Dendritic cell treated with granulocyte-macrophage colony-stimulating factor and Interleukin-4, amounts not matched to agents 40 ng/mL and 50 ng/mL, for 4 days (primary cell): ENCODE measurements around the gene HNRNPLL.

Source experiments
- H3K27ac Mint-ChIP-seq: one replicate; pipeline ENCODE4 v1.8.0; 2022; ENCODE audit warnings: mild to moderate bottlenecking, mixed read lengths
- H3K27me3 Mint-ChIP-seq: one replicate; pipeline ENCODE4 v1.8.0; 2022; ENCODE audit warnings: mild to moderate bottlenecking, mixed read lengths
- H3K36me3 Mint-ChIP-seq: one replicate; pipeline ENCODE4 v1.8.0; 2022; ENCODE audit warnings: low read depth, mixed read lengths
- H3K4me1 Mint-ChIP-seq: one replicate; pipeline ENCODE4 v1.8.0; 2022; ENCODE audit warnings: low read depth, mixed read lengths
- H3K4me3 Mint-ChIP-seq: one replicate; pipeline ENCODE4 v1.8.0; 2022; ENCODE audit warnings: mild to moderate bottlenecking, moderate library complexity, mixed read lengths
- H3K9me3 Mint-ChIP-seq: one replicate; pipeline ENCODE4 v1.8.0; 2022; ENCODE audit warnings: mixed read lengths
- intact Hi-C: fragments of 100-400 bp; cut with micrococcal nuclease; formaldehyde crosslinking; loops from one replicate; pipeline ENCODE4 v1.15.0; 2022

The HNRNPLL gene

GRCh38 chr2:38565333-38565732 lies 37.4 kb downstream of the HNRNPLL start:
- no peaks in the 10 kb centered on the region for H3K4me1 Mint-ChIP-seq
- peaks cover 48% of the 10 kb centered on the region for H3K36me3 Mint-ChIP-seq
- no peaks in the 10 kb centered on the region for H3K9me3 Mint-ChIP-seq
- H3K27me3 Mint-ChIP-seq = no peaks in the 10 kb centered on the region
- no peak overlapping the region for H3K4me3 Mint-ChIP-seq
- H3K27ac Mint-ChIP-seq = no peak overlapping the region
- intact Hi-C loops = no loop called here

- Mint-ChIP-seq H3K9me3 (no peaks in the 10 kb centered on the region), H3K4me1 (peaks cover 19% of the 10 kb centered on the region), H3K36me3 (peaks cover 38% of the 10 kb centered on the region), H3K4me3 (no peak overlapping the region), H3K27me3 (no peaks in the 10 kb centered on the region), H3K27ac (no peak overlapping the region)
- intact Hi-C loops = no loop called here
These were observed 41.0 kb downstream of the HNRNPLL start for GRCh38 chr2:38561691-38562090.

- no peaks in the 10 kb centered on the region for H3K27me3 Mint-ChIP-seq
- H3K4me3 Mint-ChIP-seq = no peak overlapping the region
- intact Hi-C loops = no loop called here
- no peak overlapping the region for H3K27ac Mint-ChIP-seq
- peaks cover 27% of the 10 kb centered on the region for H3K4me1 Mint-ChIP-seq
- no peaks in the 10 kb centered on the region for H3K9me3 Mint-ChIP-seq
- H3K36me3 Mint-ChIP-seq = peaks cover 28% of the 10 kb centered on the region
These were observed 42.6 kb downstream of the HNRNPLL start for GRCh38 chr2:38560092-38560491.

GRCh38 chr2:38557981-38558380 lies 44.7 kb downstream of the HNRNPLL start:
- H3K4me3 Mint-ChIP-seq = no peak overlapping the region
- no peaks in the 10 kb centered on the region for H3K9me3 Mint-ChIP-seq
- peak overlapping the region; percentile 53 for H3K27ac Mint-ChIP-seq
- H3K4me1 Mint-ChIP-seq = peaks cover 27% of the 10 kb centered on the region
- intact Hi-C loops = no loop called here
- no peaks in the 10 kb centered on the region for H3K27me3 Mint-ChIP-seq
- H3K36me3 Mint-ChIP-seq = peaks cover 34% of the 10 kb centered on the region

- no peak overlapping the region for H3K27ac Mint-ChIP-seq
- H3K9me3 Mint-ChIP-seq = no peaks in the 10 kb centered on the region
- no peaks in the 10 kb centered on the region for H3K27me3 Mint-ChIP-seq
- intact Hi-C loops = no loop called here
- H3K4me3 Mint-ChIP-seq = no peak overlapping the region
- peaks cover 37% of the 10 kb centered on the region for H3K36me3 Mint-ChIP-seq
- H3K4me1 Mint-ChIP-seq = peaks cover 27% of the 10 kb centered on the region
These were observed 45.5 kb downstream of the HNRNPLL start for GRCh38 chr2:38557217-38557616.

- Mint-ChIP-seq H3K27ac (no peak overlapping the region), H3K27me3 (no peaks in the 10 kb centered on the region), H3K36me3 (peaks cover 34% of the 10 kb centered on the region), H3K4me1 (peaks cover 27% of the 10 kb centered on the region), H3K9me3 (no peaks in the 10 kb centered on the region), H3K4me3 (no peak overlapping the region)
- intact Hi-C loops = no loop called here
These were observed 46.5 kb downstream of the HNRNPLL start for GRCh38 chr2:38556006-38556801.

- H3K27ac Mint-ChIP-seq = no peak overlapping the region
- no peak overlapping the region for H3K4me3 Mint-ChIP-seq
- H3K9me3 Mint-ChIP-seq = no peaks in the 10 kb centered on the region
- H3K4me1 Mint-ChIP-seq = peaks cover 27% of the 10 kb centered on the region
- H3K36me3 Mint-ChIP-seq = peaks cover 32% of the 10 kb centered on the region
- intact Hi-C loops = no loop called here
- no peaks in the 10 kb centered on the region for H3K27me3 Mint-ChIP-seq
These were observed 47.6 kb downstream of the HNRNPLL start for GRCh38 chr2:38554973-38555595.

GRCh38 chr2:38553554-38553953 lies 49.2 kb downstream of the HNRNPLL start:
- no peak overlapping the region for H3K4me3 Mint-ChIP-seq
- no peak overlapping the region for H3K27ac Mint-ChIP-seq
- intact Hi-C loops = no loop called here
- H3K36me3 Mint-ChIP-seq = peaks cover 24% of the 10 kb centered on the region
- H3K4me1 Mint-ChIP-seq = peaks cover 24% of the 10 kb centered on the region
- H3K27me3 Mint-ChIP-seq = no peaks in the 10 kb centered on the region
- H3K9me3 Mint-ChIP-seq = no peaks in the 10 kb centered on the region

- H3K27ac Mint-ChIP-seq = no peak overlapping the region
- H3K4me1 Mint-ChIP-seq = peaks cover 12% of the 10 kb centered on the region
- H3K27me3 Mint-ChIP-seq = no peaks in the 10 kb centered on the region
- H3K36me3 Mint-ChIP-seq = peaks cover 24% of the 10 kb centered on the region
- no peak overlapping the region for H3K4me3 Mint-ChIP-seq
- no peaks in the 10 kb centered on the region for H3K9me3 Mint-ChIP-seq
- intact Hi-C loops = no loop called here
These were observed 50.5 kb downstream of the HNRNPLL start for GRCh38 chr2:38552259-38552658.

GRCh38 chr2:38551746-38552145 lies 51.0 kb downstream of the HNRNPLL start:
- Mint-ChIP-seq H3K4me3 (no peak overlapping the region), H3K36me3 (peaks cover 24% of the 10 kb centered on the region), H3K27me3 (no peaks in the 10 kb centered on the region), H3K4me1 (peaks cover 9% of the 10 kb centered on the region), H3K27ac (no peak overlapping the region), H3K9me3 (no peaks in the 10 kb centered on the region)
- intact Hi-C loops = no loop called here

- H3K9me3 Mint-ChIP-seq = no peaks in the 10 kb centered on the region
- intact Hi-C loops = no loop called here
- peaks cover 24% of the 10 kb centered on the region for H3K36me3 Mint-ChIP-seq
- H3K4me1 Mint-ChIP-seq = peaks cover 3% of the 10 kb centered on the region
- no peak overlapping the region for H3K27ac Mint-ChIP-seq
- H3K4me3 Mint-ChIP-seq = no peak overlapping the region
- H3K27me3 Mint-ChIP-seq = no peaks in the 10 kb centered on the region
These were observed 51.6 kb downstream of the HNRNPLL start for GRCh38 chr2:38551171-38551570.

- Mint-ChIP-seq H3K4me1 (no peaks in the 10 kb centered on the region), H3K9me3 (no peaks in the 10 kb centered on the region), H3K27ac (no peak overlapping the region), H3K4me3 (no peak overlapping the region), H3K27me3 (peaks cover under 1% of the 10 kb centered on the region), H3K36me3 (peaks cover 21% of the 10 kb centered on the region)
- intact Hi-C loops = no loop called here
These were observed 52.9 kb downstream of the HNRNPLL start for GRCh38 chr2:38549851-38550250.

- Mint-ChIP-seq H3K27ac (no peak overlapping the region), H3K27me3 (peaks cover 4% of the 10 kb centered on the region), H3K36me3 (peaks cover 17% of the 10 kb centered on the region), H3K9me3 (no peaks in the 10 kb centered on the region), H3K4me3 (no peak overlapping the region), H3K4me1 (no peaks in the 10 kb centered on the region)
- intact Hi-C loops = no loop called here
These were observed 53.5 kb downstream of the HNRNPLL start for GRCh38 chr2:38549071-38549704.

- H3K9me3 Mint-ChIP-seq = no peaks in the 10 kb centered on the region
- peaks cover 5% of the 10 kb centered on the region for H3K4me1 Mint-ChIP-seq
- H3K36me3 Mint-ChIP-seq = peaks cover 15% of the 10 kb centered on the region
- no peak overlapping the region for H3K4me3 Mint-ChIP-seq
- H3K27ac Mint-ChIP-seq = no peak overlapping the region
- H3K27me3 Mint-ChIP-seq = peaks cover 13% of the 10 kb centered on the region
- intact Hi-C loops = no loop called here
These were observed 54.9 kb downstream of the HNRNPLL start for GRCh38 chr2:38547791-38548190.
